IPS-18c (cell line): ENCODE measurements around the gene TMEM91.
"Not testable (repeated sequence)": the region's sequence is repeated elsewhere in the genome, so short reads cannot be mapped to it uniquely, and the experiment has no call there.

Experiments used
- H3K4me3 ChIP-seq: 2 replicates; pipeline ENCODE4 v1.7.0; 2013; ENCODE audit warnings: low read depth, mild to moderate bottlenecking, low read length, moderate library complexity; ENCODE audit not compliant: insufficient read depth
- H3K9me3 ChIP-seq: one replicate; pipeline ENCODE4 v1.6.1; 2013; ENCODE audit warnings: mild to moderate bottlenecking, low read length, moderate library complexity; ENCODE audit not compliant: control insufficient read depth, insufficient read depth

The TMEM91 gene

GRCh38 chr19:41376241-41376997 lies at the start of gene TMEM91:
TSS of gene TMEM91 (plus strand) at chr19:41376533. CDS start at chr19:41378310, 1,777 bp downstream.
- Histone ChIP-seq H3K9me3 (no peaks in the 10 kb centered on the region), H3K4me3 (peak within 1 kb of the TSS; percentile 69)

- no peaks in the 10 kb centered on the region for H3K9me3 ChIP-seq
- no peak overlapping the region for H3K4me3 ChIP-seq
These were observed 49.2 kb upstream of the TMEM91 start for GRCh38 chr19:41327076-41327575.

GRCh38 chr19:41327576-41328156 lies 48.7 kb upstream of the TMEM91 start:
- Histone ChIP-seq H3K4me3 (peak overlapping the region; percentile 3; the same call in 1 of the 2 replicates), H3K9me3 (no peaks in the 10 kb centered on the region)

GRCh38 chr19:41328157-41328841 lies 48.0 kb upstream of the TMEM91 start:
- Histone ChIP-seq H3K4me3 (no peak overlapping the region), H3K9me3 (no peaks in the 10 kb centered on the region)

- Histone ChIP-seq H3K9me3 (no peaks in the 10 kb centered on the region), H3K4me3 (no peak overlapping the region)
These were observed 47.5 kb upstream of the TMEM91 start for GRCh38 chr19:41328842-41329225.

GRCh38 chr19:41330481-41330880 lies 45.9 kb upstream of the TMEM91 start:
- Histone ChIP-seq H3K9me3 (no peaks in the 10 kb centered on the region), H3K4me3 (no peak overlapping the region)

GRCh38 chr19:41330946-41331678 lies 45.2 kb upstream of the TMEM91 start:
- no peak overlapping the region for H3K4me3 ChIP-seq
- H3K9me3 ChIP-seq: no peaks in the 10 kb centered on the region

- no peak overlapping the region for H3K4me3 ChIP-seq
- H3K9me3 ChIP-seq: no peaks in the 10 kb centered on the region
These were observed 44.3 kb upstream of the TMEM91 start for GRCh38 chr19:41332000-41332399.

GRCh38 chr19:41332468-41332867 lies 43.9 kb upstream of the TMEM91 start:
- H3K4me3 ChIP-seq: no peak overlapping the region

GRCh38 chr19:41334793-41335192 lies 41.5 kb upstream of the TMEM91 start:
- H3K4me3 ChIP-seq: no peak overlapping the region

More at GRCh38 chr19:41332468-41332867, 43.9 kb upstream of the TMEM91 start:
- no peaks in the 10 kb centered on the region for H3K9me3 ChIP-seq

GRCh38 chr19:41335467-41335866 lies 40.9 kb upstream of the TMEM91 start:
- no peaks in the 10 kb centered on the region for H3K9me3 ChIP-seq
- H3K4me3 ChIP-seq: no peak overlapping the region

More at GRCh38 chr19:41334793-41335192, 41.5 kb upstream of the TMEM91 start:
- no peaks in the 10 kb centered on the region for H3K9me3 ChIP-seq

GRCh38 chr19:41339936-41340335 lies 36.4 kb upstream of the TMEM91 start:
- H3K4me3 ChIP-seq: no peak overlapping the region
- no peaks in the 10 kb centered on the region for H3K9me3 ChIP-seq

- H3K9me3 ChIP-seq: no peaks in the 10 kb centered on the region
- no peak overlapping the region for H3K4me3 ChIP-seq
These were observed 34.5 kb upstream of the TMEM91 start for GRCh38 chr19:41341669-41342490.

GRCh38 chr19:41344162-41344561 lies 32.2 kb upstream of the TMEM91 start:
- Histone ChIP-seq H3K4me3 (no peak overlapping the region), H3K9me3 (no peaks in the 10 kb centered on the region)

- not testable (repeated sequence) for H3K4me3 ChIP-seq, H3K9me3 ChIP-seq
These were observed 29.4 kb upstream of the TMEM91 start for GRCh38 chr19:41346916-41347315.

- Histone ChIP-seq H3K9me3 (no peaks in the 10 kb centered on the region), H3K4me3 (peak overlapping the region; percentile 78)
These were observed 25.5 kb upstream of the TMEM91 start for GRCh38 chr19:41350735-41351338.
